ENCODE data around the gene SLX4IP. TPM values are rescaled to one million over a fixed set of nuclear protein-coding genes. Genes with fewer than 3 reads are reported as not detected.
A peak's percentile ranks its signal among the peaks of the same experiment; 100 is the strongest.

The SLX4IP gene
- total RNA-seq, 1 donor from 2014 or later: 8.6 TPM

DNA sequence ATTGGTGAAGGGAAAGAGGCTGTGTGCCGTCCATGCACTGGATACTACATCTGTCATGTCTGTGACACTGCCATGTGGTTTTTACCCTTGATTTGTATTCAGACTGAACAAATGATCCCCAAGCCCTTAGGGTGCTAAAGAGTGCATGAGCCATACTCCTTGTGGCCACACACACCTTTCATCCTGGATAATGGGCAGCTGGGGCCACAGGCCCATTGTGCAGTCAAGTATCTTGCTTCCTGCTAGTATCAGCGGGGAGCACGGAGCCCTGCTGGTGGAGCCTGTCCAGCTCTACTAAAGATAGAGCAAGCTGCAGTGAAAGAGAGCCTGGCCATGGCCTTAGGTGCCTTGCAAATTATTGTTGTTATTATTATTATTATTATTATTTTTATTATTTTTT, 75.1 kb downstream of the SLX4IP start:
- no peaks in the 10 kb centered on the region for H3K9me3 Mint-ChIP-seq
- ATAC-seq (ENCODE audit: low read depth) (no peak), DNase-seq (no peak)
- H3K36me3 Mint-ChIP-seq (ENCODE audit: low read depth): peaks cover 8% of the 10 kb centered on the region
- no peaks in the 10 kb centered on the region for H3K27me3 Mint-ChIP-seq
- intact Hi-C loops (cut with micrococcal nuclease): no loop called here
- H3K4me1 Mint-ChIP-seq: peaks cover 12% of the 10 kb centered on the region
- POLR2A ChIA-PET: no interaction called here
- TF ChIP-seq, protein P1, sequence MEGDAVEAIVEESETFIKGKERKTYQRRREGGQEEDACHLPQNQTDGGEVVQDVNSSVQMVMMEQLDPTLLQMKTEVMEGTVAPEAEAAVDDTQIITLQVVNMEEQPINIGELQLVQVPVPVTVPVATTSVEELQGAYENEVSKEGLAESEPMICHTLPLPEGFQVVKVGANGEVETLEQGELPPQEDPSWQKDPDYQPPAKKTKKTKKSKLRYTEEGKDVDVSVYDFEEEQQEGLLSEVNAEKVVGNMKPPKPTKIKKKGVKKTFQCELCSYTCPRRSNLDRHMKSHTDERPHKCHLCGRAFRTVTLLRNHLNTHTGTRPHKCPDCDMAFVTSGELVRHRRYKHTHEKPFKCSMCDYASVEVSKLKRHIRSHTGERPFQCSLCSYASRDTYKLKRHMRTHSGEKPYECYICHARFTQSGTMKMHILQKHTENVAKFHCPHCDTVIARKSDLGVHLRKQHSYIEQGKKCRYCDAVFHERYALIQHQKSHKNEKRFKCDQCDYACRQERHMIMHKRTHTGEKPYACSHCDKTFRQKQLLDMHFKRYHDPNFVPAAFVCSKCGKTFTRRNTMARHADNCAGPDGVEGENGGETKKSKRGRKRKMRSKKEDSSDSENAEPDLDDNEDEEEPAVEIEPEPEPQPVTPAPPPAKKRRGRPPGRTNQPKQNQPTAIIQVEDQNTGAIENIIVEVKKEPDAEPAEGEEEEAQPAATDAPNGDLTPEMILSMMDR (IDR thresholded peaks at IDR 0.05): no peak
- no peak overlapping the region for H3K27ac Mint-ChIP-seq
- CTCF ChIA-PET: no interaction called here
- no peak overlapping the region for H3K4me3 Mint-ChIP-seq

DNA sequence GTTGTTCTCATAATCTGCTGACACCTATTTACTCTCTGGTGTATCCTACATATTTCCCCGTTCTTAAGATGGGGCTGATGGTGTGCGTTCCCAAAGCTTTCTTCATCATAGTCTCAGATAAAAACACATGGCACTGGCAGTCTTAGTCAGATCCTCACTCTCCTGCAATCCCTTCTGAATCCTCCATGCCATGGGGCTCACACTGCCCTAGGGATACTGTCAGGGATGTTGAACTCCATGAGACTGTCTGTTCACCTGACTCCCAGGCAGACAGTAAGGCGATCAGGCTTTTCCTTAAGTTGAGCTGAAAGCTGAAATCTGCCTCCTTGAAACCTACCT, 76.0 kb downstream of the SLX4IP start:
- intact Hi-C loops (cut with micrococcal nuclease): no loop called here
- POLR2A ChIA-PET: no interaction called here

DNA sequence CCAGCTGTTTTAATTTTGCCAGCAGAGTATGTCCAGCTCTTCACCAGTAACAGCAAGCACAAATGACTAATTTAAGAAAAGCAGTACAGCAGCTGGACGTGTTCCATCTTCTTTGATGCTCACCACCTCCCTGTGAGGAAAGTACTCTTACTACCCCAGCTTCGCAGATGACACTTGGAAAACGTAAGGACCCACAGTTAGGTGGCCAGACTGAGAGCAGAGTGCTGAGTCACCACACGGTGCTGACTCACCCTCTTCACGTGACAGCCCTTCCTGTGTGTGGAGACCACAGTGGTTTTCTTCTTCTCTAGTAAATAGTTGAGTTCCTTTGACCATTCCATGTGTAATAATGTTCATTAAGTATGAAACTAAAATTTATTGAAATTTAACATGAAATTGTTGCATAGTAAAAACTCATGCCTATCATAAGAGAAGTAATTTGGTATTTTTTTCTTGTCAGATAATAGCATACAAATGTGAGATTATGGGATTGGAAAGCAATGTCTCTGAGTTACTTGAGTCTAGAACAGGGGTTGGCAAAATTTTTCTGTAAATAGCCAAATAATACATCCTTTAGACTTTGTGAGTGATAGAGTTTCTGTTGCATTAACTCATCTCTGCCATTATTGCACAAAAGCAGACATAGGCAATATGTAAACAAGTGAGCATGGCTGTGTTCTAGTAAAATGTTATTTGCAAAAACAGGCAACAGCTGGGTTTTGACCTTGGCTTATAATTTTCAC, 76.6 kb downstream of the SLX4IP start:
- DNase-seq: no peak
- Mint-ChIP-seq H3K27ac (peak overlapping the region; percentile 21), H3K4me3 (no peak overlapping the region), H3K4me1 (peaks cover 12% of the 10 kb centered on the region), H3K27me3 (no peaks in the 10 kb centered on the region), H3K9me3 (no peaks in the 10 kb centered on the region), H3K36me3 (ENCODE audit: low read depth) (peaks cover 8% of the 10 kb centered on the region)
- POLR2A ChIA-PET: no interaction called here
- ATAC-seq (ENCODE audit: low read depth): peak; percentile 85
- TF ChIP-seq, protein P1 (IDR thresholded peaks at IDR 0.05): no peak
- CTCF ChIA-PET: no interaction called here
- intact Hi-C loops (cut with micrococcal nuclease): no loop called here

More for the DNA sequence above, 76.0 kb downstream of the SLX4IP start:
- no peak overlapping the region for H3K4me3 Mint-ChIP-seq
- H3K36me3 Mint-ChIP-seq (ENCODE audit: low read depth): peaks cover 8% of the 10 kb centered on the region
- H3K27me3 Mint-ChIP-seq: no peaks in the 10 kb centered on the region
- peaks cover 12% of the 10 kb centered on the region for H3K4me1 Mint-ChIP-seq
- TF ChIP-seq, protein P1 (IDR thresholded peaks at IDR 0.05): no peak
- CTCF ChIA-PET: no interaction called here
- ATAC-seq (ENCODE audit: low read depth) (no peak), DNase-seq (no peak)
- H3K9me3 Mint-ChIP-seq: no peaks in the 10 kb centered on the region
- H3K27ac Mint-ChIP-seq: peak overlapping the region; percentile 21

DNA sequence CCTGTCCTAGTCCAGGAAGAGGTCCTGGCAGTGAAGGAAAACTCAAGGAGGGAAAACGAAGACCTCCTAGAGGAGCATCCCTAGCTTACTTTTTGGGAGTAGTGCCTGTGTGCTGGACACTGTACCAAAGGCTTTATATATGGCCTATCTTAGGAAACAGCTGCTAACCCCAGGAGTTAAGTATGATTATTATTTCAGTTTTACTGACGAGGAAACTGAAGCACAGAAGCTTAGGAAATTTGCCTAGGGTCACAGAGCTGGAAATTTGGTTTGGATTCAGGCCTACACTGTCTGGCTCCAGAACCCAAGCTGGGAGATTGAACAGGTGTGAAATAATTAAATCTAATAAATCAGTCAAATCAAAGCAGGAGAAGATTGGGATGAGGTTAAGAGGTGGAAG, 78.0 kb downstream of the SLX4IP start:
- TF ChIP-seq, protein P1 (IDR thresholded peaks at IDR 0.05): no peak
- H3K27me3 Mint-ChIP-seq: no peaks in the 10 kb centered on the region
- intact Hi-C loops (cut with micrococcal nuclease): no loop called here
- ChIA-PET POLR2A (no interaction called here), CTCF (no interaction called here)
- ATAC-seq (ENCODE audit: low read depth): no peak
- H3K36me3 Mint-ChIP-seq (ENCODE audit: low read depth): peaks cover 8% of the 10 kb centered on the region
- DNase-seq: no peak
- H3K4me1 Mint-ChIP-seq: peaks cover 12% of the 10 kb centered on the region
- H3K9me3 Mint-ChIP-seq: no peaks in the 10 kb centered on the region
- no peak overlapping the region for H3K4me3 Mint-ChIP-seq
- no peak overlapping the region for H3K27ac Mint-ChIP-seq

DNA sequence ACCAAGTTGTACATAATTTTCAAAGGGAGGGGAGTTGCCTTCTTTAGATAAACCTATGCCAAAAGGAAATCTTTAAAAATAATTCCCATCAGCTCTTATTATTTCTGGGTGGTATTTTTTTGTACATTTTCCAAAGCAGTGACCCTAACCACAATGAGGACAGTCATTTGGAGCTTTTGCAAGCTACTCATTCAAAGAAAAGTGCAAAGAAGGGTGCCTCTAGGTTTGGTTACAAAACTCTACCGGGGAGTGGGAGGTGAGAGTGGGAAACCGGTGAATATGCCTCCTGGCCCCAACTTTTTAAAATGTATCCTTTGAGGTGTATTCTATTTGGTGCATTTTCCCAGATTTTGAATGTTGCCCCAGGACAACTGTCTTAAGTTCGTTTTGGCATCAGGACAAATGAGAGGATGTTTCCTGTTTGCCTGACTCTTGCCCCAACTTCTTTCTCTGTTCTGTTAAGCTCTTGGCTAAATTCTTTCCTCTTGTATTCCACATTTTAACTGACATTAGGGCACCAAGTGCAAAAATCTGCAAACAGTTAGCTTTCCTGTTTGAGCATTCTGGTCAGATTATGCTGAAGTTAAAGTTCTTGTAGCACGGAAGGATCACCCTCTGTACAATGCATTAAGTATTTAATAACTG, 78.9 kb downstream of the SLX4IP start:
- H3K36me3 Mint-ChIP-seq (ENCODE audit: low read depth): peaks cover 8% of the 10 kb centered on the region
- POLR2A ChIA-PET: no interaction called here
- no peak for DNase-seq
- H3K4me1 Mint-ChIP-seq: peaks cover 14% of the 10 kb centered on the region
- H3K9me3 Mint-ChIP-seq: no peaks in the 10 kb centered on the region
- H3K4me3 Mint-ChIP-seq: no peak overlapping the region
- TF ChIP-seq, protein P1 (IDR thresholded peaks at IDR 0.05): no peak
- ATAC-seq (ENCODE audit: low read depth): no peak
- CTCF ChIA-PET: no interaction called here
- intact Hi-C loops (cut with micrococcal nuclease): no loop called here
- no peaks in the 10 kb centered on the region for H3K27me3 Mint-ChIP-seq
- no peak overlapping the region for H3K27ac Mint-ChIP-seq

All from activated B cell treated with CpG ODN at 0.5 μM for 24 hours (primary cell).